ENCODE measurements around the gene CSN2.
"Not testable (repeated sequence)": the region's sequence is repeated elsewhere in the genome, so short reads cannot be mapped to it uniquely, and the experiment has no call there.

Gene CSN2

DNA sequence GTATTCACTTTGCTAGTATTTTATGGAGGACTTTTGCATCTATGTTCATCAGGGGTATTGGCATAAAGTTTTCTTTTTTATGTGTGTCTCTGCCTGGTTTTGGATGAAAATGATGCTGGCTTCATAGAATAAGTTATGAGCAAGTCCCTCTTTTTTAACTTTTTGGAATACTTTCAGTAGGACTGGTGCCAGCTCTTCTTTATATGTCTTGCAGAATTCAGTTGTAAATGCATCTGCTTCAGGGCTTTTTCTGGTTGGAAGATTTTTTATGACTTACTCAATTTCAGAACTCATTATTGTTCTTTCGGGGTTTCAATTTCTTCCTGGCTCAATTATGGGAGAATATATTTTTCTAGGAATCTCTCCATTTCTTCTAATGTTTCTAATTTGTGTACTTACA is 9.1 kb upstream of the CSN2 start:
- Histone ChIP-seq H3K4me3 (no peak overlapping the region), H3K27me3 (no peaks in the 10 kb centered on the region), H3K4me2 (no peak overlapping the region), H3K9ac (no peak overlapping the region), H3K4me1 (no peaks in the 10 kb centered on the region), H3K27ac (no peak overlapping the region), H4K20me1 (no peaks in the 10 kb centered on the region), H3K9me3 (no peaks in the 10 kb centered on the region), H3K36me3 (no peaks in the 10 kb centered on the region)
- no peak for TF ChIP-seq Cebpa-rat (IDR thresholded peaks at IDR 0.05)

- Histone ChIP-seq H4K20me1 (no peaks in the 10 kb centered on the region), H3K4me3 (no peak overlapping the region), H3K27me3 (no peaks in the 10 kb centered on the region), H3K4me2 (no peak overlapping the region), H3K27ac (no peak overlapping the region), H3K4me1 (no peaks in the 10 kb centered on the region), H3K36me3 (no peaks in the 10 kb centered on the region), H3K9ac (no peak overlapping the region), H3K9me3 (no peaks in the 10 kb centered on the region)
- no peak for TF ChIP-seq Cebpa-rat (IDR thresholded peaks at IDR 0.05)
Observed at GRCh38 chr4:69970071-69970470, 4.5 kb upstream of the CSN2 start.

DNA sequence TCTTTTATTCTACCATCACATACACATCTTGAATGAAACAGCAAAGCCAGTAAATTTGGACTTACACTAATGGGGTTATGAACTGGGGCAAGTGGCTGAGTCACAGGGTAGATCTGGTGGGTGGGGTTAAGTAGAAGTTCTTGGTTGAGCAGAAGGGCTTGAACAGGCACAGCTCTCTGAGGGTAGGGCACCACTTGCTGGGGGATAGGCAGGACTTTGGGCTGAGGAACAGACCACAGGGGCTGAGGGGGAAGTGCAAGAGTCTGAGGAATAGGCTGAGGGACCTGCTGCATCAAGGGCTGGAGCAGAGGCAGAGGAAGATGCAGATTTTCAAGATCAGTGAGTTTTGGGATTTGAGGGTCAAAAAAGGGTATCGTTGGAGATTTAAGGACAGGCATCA is 8.3 kb downstream of the CSN2 start:
- Histone ChIP-seq H3K27ac (no peak overlapping the region), H3K4me2 (no peak overlapping the region), H3K9me3 (no peaks in the 10 kb centered on the region), H3K9ac (no peak overlapping the region), H4K20me1 (no peaks in the 10 kb centered on the region), H3K4me1 (no peaks in the 10 kb centered on the region; the same call in 1 of the 2 replicates), H3K4me3 (no peak overlapping the region), H3K27me3 (no peaks in the 10 kb centered on the region), H3K36me3 (no peaks in the 10 kb centered on the region)
- no peak for TF ChIP-seq Cebpa-rat (IDR thresholded peaks at IDR 0.05)

DNA sequence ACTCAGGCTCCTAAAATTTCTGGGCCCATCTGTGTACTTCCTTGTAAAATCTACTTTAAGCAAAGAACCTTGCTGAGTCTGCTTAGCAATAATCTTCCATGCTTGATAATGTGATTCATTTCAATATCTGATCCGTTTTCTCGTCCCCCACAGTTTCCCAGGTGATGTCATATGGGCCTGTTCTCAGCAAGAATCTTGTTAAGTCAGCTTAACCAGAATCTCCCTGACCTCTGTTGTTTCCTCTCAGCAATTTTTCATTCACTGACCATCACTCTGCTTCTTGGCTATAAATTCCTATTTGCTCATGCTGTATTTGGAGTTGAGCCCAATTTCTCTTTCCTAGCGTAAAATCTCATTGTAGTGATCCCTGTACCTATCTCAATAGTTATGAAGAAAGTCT is 13.9 kb downstream of the CSN2 start:
- no peak overlapping the region for H3K9ac ChIP-seq
- H3K4me3 ChIP-seq: no peak overlapping the region
- H3K4me1 ChIP-seq: no peaks in the 10 kb centered on the region
- no peaks in the 10 kb centered on the region for H3K9me3 ChIP-seq
- H3K27ac ChIP-seq: no peak overlapping the region
- no peak for TF ChIP-seq Cebpa-rat (IDR thresholded peaks at IDR 0.05)
- H3K36me3 ChIP-seq: no peaks in the 10 kb centered on the region
- no peaks in the 10 kb centered on the region for H4K20me1 ChIP-seq
- H3K4me2 ChIP-seq: no peak overlapping the region
- no peaks in the 10 kb centered on the region for H3K27me3 ChIP-seq

GRCh38 chr4:69936566-69936965 is 29.0 kb downstream of the CSN2 start:
- Histone ChIP-seq H3K27me3 (no peaks in the 10 kb centered on the region), H3K9me3 (no peaks in the 10 kb centered on the region), H3K4me3 (no peak overlapping the region), H3K4me2 (no peak overlapping the region), H4K20me1 (no peaks in the 10 kb centered on the region), H3K27ac (no peak overlapping the region), H3K36me3 (no peaks in the 10 kb centered on the region), H3K9ac (no peak overlapping the region), H3K4me1 (no peaks in the 10 kb centered on the region)
- no peak for TF ChIP-seq Cebpa-rat (IDR thresholded peaks at IDR 0.05)

GRCh38 chr4:69934150-69934549 is 31.4 kb downstream of the CSN2 start:
- H3K27ac ChIP-seq: no peak overlapping the region
- H3K9ac ChIP-seq: no peak overlapping the region
- no peak overlapping the region for H3K4me3 ChIP-seq
- H3K4me1 ChIP-seq: no peaks in the 10 kb centered on the region
- TF ChIP-seq Cebpa-rat (IDR thresholded peaks at IDR 0.05): no peak
- no peaks in the 10 kb centered on the region for H3K27me3 ChIP-seq
- no peak overlapping the region for H3K4me2 ChIP-seq
- no peaks in the 10 kb centered on the region for H3K9me3 ChIP-seq
- no peaks in the 10 kb centered on the region for H3K36me3 ChIP-seq
- H4K20me1 ChIP-seq: no peaks in the 10 kb centered on the region

DNA sequence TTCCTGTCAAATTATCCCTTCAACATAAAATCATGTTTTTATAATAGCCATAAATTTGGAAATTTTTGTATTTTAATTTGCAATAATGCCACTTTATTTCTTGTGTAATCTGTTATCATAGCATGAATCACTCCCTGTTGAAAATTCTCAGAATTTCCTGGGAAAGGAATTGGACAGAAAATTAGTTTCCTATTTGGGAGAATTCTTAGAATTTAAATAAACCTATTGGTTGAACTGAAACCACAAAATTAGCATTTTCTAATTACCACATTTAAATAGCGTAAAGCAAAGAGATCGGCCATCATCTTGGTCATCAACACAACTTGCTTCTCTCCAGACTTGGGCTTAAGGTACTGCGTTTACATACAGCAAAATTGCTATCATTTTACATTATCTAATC is 34.8 kb downstream of the CSN2 start, which contains the start of gene CSN1S1:
Gene CSN1S1 (plus strand): TSS at position 301 of the 400 bp plus-strand sequence. CDS start 1,488 bp downstream, outside the sequence.
- H3K27ac ChIP-seq: no peak within 1 kb of the TSS
- H3K36me3 ChIP-seq: no peaks in the 10 kb centered on the region
- H3K4me3 ChIP-seq: no peak within 1 kb of the TSS
- no peaks in the 10 kb centered on the region for H4K20me1 ChIP-seq
- no peak for TF ChIP-seq Cebpa-rat (IDR thresholded peaks at IDR 0.05)
- no peak within 1 kb of the TSS for H3K9ac ChIP-seq
- H3K4me2 ChIP-seq: no peak within 1 kb of the TSS
- H3K4me1 ChIP-seq: no peaks in the 10 kb centered on the region
- H3K9me3 ChIP-seq: no peaks in the 10 kb centered on the region
- no peaks in the 10 kb centered on the region for H3K27me3 ChIP-seq

DNA sequence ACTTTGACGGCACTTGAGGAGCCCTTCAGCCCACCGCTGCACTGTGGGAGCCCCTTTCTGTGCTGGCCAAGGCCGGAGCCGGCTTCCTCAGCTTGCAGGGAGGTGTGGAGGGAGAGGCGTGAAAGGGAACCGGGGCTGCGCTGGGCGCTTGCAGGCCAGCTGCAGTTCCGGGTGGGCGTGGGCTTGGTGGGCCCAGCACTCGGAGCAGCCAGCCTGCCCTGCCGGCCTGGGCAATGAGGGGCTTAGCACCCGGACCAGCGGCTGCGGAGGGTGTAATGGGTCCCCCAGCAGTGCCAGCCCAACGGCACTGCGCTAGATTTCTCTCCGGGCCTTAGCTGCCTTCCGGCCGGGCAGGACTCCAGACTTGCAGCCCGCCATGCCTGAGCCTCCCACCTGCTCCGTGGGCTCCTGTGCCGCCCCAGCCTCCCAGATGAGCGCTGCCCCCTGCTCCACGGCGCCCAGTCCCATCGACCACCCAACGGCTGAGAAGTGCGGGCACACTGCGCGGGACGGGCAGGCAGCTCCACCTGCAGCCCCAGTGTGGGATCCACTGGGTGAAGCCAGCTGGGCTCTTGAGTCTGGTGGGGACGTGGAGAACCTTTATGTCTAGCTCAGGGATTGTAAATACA is 41.6 kb downstream of the CSN2 start:
- not testable (repeated sequence) for H3K9me3 ChIP-seq, H4K20me1 ChIP-seq, H3K4me3 ChIP-seq, H3K27ac ChIP-seq, H3K4me2 ChIP-seq, H3K27me3 ChIP-seq, H3K4me1 ChIP-seq, H3K36me3 ChIP-seq, H3K9ac ChIP-seq

DNA sequence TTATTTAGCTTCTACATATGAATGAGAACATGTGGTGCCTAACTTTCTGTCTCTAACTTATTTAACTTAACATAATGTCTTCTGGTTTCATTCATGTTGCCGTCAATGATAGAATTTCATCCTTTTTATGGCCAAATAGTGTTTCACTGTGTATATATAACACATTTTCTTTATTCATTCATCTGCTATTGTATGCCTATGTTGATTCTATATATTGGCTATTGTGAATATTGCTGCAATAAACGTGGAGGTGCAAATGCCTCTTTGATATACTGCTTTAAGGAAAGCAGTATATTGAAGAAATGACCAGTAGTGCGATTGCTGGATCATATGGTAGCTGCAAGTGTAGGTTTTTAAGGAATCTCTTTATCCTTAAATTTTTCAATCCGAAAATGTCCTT is 44.7 kb downstream of the CSN2 start:
- Histone ChIP-seq H4K20me1 (no peaks in the 10 kb centered on the region), H3K36me3 (no peaks in the 10 kb centered on the region), H3K4me3 (no peak overlapping the region), H3K9me3 (no peaks in the 10 kb centered on the region), H3K27ac (no peak overlapping the region), H3K27me3 (no peaks in the 10 kb centered on the region), H3K4me1 (no peaks in the 10 kb centered on the region), H3K4me2 (no peak overlapping the region), H3K9ac (no peak overlapping the region)
- no peak for TF ChIP-seq Cebpa-rat (IDR thresholded peaks at IDR 0.05)

DNA sequence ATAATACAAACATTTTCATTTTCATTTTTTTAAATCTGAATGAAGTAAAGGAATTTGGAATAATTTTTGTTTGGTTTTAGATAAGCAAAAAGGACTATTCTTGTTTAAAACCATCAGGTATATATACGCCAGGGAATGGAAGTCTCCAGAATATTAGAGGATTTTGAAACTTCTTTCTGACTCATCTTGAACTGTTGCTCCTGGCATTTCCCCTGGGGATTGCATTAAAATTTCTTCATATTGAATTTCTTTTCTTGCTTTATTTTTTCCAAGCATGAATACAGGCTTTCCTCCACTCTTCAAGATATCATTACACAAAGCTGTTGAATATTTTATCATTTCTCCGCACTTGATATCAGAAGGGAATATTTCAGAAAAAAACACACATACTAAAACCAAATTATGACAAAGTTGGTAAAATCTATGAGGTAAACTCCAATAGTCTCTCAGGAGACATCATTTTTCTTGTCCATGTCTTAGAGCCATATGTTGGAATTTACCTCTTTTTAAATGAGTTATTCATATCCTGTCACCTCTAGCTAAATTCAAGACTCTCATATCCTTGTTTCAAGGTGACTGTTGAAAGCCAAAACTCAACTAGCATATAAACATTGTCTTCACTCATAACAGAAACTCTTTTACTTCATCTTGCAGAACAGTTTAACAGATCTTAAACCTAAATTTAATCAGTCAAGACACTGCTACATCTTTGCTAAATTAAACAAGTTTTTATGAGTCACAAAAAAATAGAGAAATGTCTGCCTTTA is 55.3 kb downstream of the CSN2 start:
- H3K36me3 ChIP-seq: no peaks in the 10 kb centered on the region
- no peak overlapping the region for H3K9ac ChIP-seq
- no peaks in the 10 kb centered on the region for H3K4me1 ChIP-seq
- no peak overlapping the region for H3K4me3 ChIP-seq
- no peaks in the 10 kb centered on the region for H3K9me3 ChIP-seq
- no peaks in the 10 kb centered on the region for H3K27me3 ChIP-seq
- H4K20me1 ChIP-seq: no peaks in the 10 kb centered on the region
- TF ChIP-seq Cebpa-rat (IDR thresholded peaks at IDR 0.05): no peak
- no peak overlapping the region for H3K27ac ChIP-seq
- H3K4me2 ChIP-seq: no peak overlapping the region

Data from BLaER1 (cell line).